ENCODE data around the gene ERC2. TPM values are rescaled to one million over a fixed set of nuclear protein-coding genes. Genes with fewer than 3 reads are reported as not detected.

Gene ERC2
- total RNA-seq, 1 experiment from 2014 or later = 0.77 TPM

- H2AFZ ChIP-seq (ENCODE audit: low read length) = no peak overlapping the region
- ChIA-PET CTCF (no interaction called here), POLR2A (ENCODE audit: unreplicated experiment) (no interaction called here)
- H3K4me3 ChIP-seq (ENCODE audit: low read length) = no peak overlapping the region
- BruUV-seq (replicated peaks) = no TSS peak
- DNase-seq (no peak), ATAC-seq (no peak)
- intact Hi-C loops (cut with micrococcal nuclease) = loop anchor here (5.0 kb wide), 1 partner anchor 96 kb away; no protein-coding TSS in a partner anchor
- H3K9me3 ChIP-seq (ENCODE audit: low read length) = no peaks in the 10 kb centered on the region
- H3K36me3 ChIP-seq (ENCODE audit: low read depth, low read length) = no peaks in the 10 kb centered on the region
- H3K27me3 ChIP-seq (ENCODE audit: low read length) = no peaks in the 10 kb centered on the region
- no peak overlapping the region for H3K27ac ChIP-seq (ENCODE audit: low read length)
- no peaks in the 10 kb centered on the region for H3K9me2 ChIP-seq (replicated peaks; ENCODE audit: low read length)
- H4K20me1 ChIP-seq (ENCODE audit: low read length) = no peaks in the 10 kb centered on the region
- no peaks in the 10 kb centered on the region for H3F3A ChIP-seq (ENCODE audit: low read length, unreplicated experiment)
- TF ChIP-seq CTCF (conservative IDR thresholded peaks at IDR 0.05; ENCODE audit: low read depth, low read length) (no peak), EZH2 (IDR thresholded peaks at IDR 0.05; ENCODE audit: low read length, unreplicated experiment) (no peak), EZH2phosphoT487 (IDR thresholded peaks at IDR 0.05; ENCODE audit: borderline replicate concordance, low read length) (no peak)
- H3K9ac ChIP-seq (ENCODE audit: low read length) = no peak overlapping the region
- H3K4me2 ChIP-seq (ENCODE audit: low read length) = no peak overlapping the region
- H3K4me1 ChIP-seq (ENCODE audit: insufficient read depth, low read length) = no peaks in the 10 kb centered on the region
- H3K79me2 ChIP-seq (ENCODE audit: low read length) = no peaks in the 10 kb centered on the region
These were observed 749.7 kb downstream of the ERC2 start for GRCh38 chr3:55718521-55718921.

GRCh38 chr3:55718074-55718473 is 750.2 kb downstream of the ERC2 start:
- Histone ChIP-seq H3K9ac (ENCODE audit: low read length) (no peak overlapping the region), H3K4me3 (ENCODE audit: low read length) (no peak overlapping the region), H3K27me3 (ENCODE audit: low read length) (no peaks in the 10 kb centered on the region), H3K4me2 (ENCODE audit: low read length) (no peak overlapping the region), H2AFZ (ENCODE audit: low read length) (no peak overlapping the region), H3F3A (ENCODE audit: low read length, unreplicated experiment) (no peaks in the 10 kb centered on the region), H3K79me2 (ENCODE audit: low read length) (no peaks in the 10 kb centered on the region), H3K9me3 (ENCODE audit: low read length) (no peaks in the 10 kb centered on the region), H4K20me1 (ENCODE audit: low read length) (no peaks in the 10 kb centered on the region), H3K36me3 (ENCODE audit: low read depth, low read length) (no peaks in the 10 kb centered on the region), H3K4me1 (ENCODE audit: insufficient read depth, low read length) (no peaks in the 10 kb centered on the region), H3K27ac (ENCODE audit: low read length) (no peak overlapping the region), H3K9me2 (replicated peaks; ENCODE audit: low read length) (no peaks in the 10 kb centered on the region)
- no TSS peak for BruUV-seq (replicated peaks)
- DNase-seq = no peak
- no peak for ATAC-seq
- POLR2A ChIA-PET (ENCODE audit: unreplicated experiment) = no interaction called here
- intact Hi-C loops (cut with micrococcal nuclease) = loop anchor here (5.0 kb wide), 1 partner anchor 96 kb away; no protein-coding TSS in a partner anchor
- no peak for TF ChIP-seq CTCF (conservative IDR thresholded peaks at IDR 0.05; ENCODE audit: low read depth, low read length)
- TF ChIP-seq EZH2 (IDR thresholded peaks at IDR 0.05; ENCODE audit: low read length, unreplicated experiment) = no peak
- no peak for TF ChIP-seq EZH2phosphoT487 (IDR thresholded peaks at IDR 0.05; ENCODE audit: borderline replicate concordance, low read length)
- CTCF ChIA-PET = no interaction called here

- DNase-seq (no peak), ATAC-seq (no peak)
- no TSS peak for BruUV-seq (replicated peaks)
- Histone ChIP-seq H3K9ac (ENCODE audit: low read length) (no peak overlapping the region), H3K4me1 (ENCODE audit: insufficient read depth, low read length) (no peaks in the 10 kb centered on the region), H3K27me3 (ENCODE audit: low read length) (no peaks in the 10 kb centered on the region), H3K9me3 (ENCODE audit: low read length) (no peaks in the 10 kb centered on the region), H3K4me3 (ENCODE audit: low read length) (no peak overlapping the region), H3K9me2 (replicated peaks; ENCODE audit: low read length) (no peaks in the 10 kb centered on the region), H3F3A (ENCODE audit: low read length, unreplicated experiment) (no peaks in the 10 kb centered on the region), H2AFZ (ENCODE audit: low read length) (no peak overlapping the region), H3K36me3 (ENCODE audit: low read depth, low read length) (no peaks in the 10 kb centered on the region), H4K20me1 (ENCODE audit: low read length) (no peaks in the 10 kb centered on the region), H3K4me2 (ENCODE audit: low read length) (no peak overlapping the region), H3K27ac (ENCODE audit: low read length) (no peak overlapping the region), H3K79me2 (ENCODE audit: low read length) (no peaks in the 10 kb centered on the region)
- intact Hi-C loops (cut with micrococcal nuclease) = loop anchor here (5.0 kb wide), 1 partner anchor 95 kb away; no protein-coding TSS in a partner anchor
- ChIA-PET POLR2A (ENCODE audit: unreplicated experiment) (no interaction called here), CTCF (no interaction called here)
- TF ChIP-seq EZH2phosphoT487 (IDR thresholded peaks at IDR 0.05; ENCODE audit: borderline replicate concordance, low read length) (no peak), EZH2 (IDR thresholded peaks at IDR 0.05; ENCODE audit: low read length, unreplicated experiment) (no peak), CTCF (conservative IDR thresholded peaks at IDR 0.05; ENCODE audit: low read depth, low read length) (no peak)
These were observed 750.8 kb downstream of the ERC2 start for GRCh38 chr3:55717481-55717880.

Data from PC-3 (cell line).